Kidney capillary endothelial cell (primary cell): ENCODE results near the gene NOC2L.

ENCODE experiments used
- DNase-seq: peaks from one replicate; pipeline ENCODE4 v3.0.0-alpha.2; 2018; ENCODE audit warnings: low spot score

NOC2L gene

GRCh38 chr1:915295-916172, 43.5 kb downstream of the NOC2L start:
- DNase-seq: no peak

- DNase-seq: no peak
Observed at GRCh38 chr1:914891-915280, 44.2 kb downstream of the NOC2L start.

- no peak for DNase-seq
Observed at GRCh38 chr1:914131-914890, 44.7 kb downstream of the NOC2L start.

DNA sequence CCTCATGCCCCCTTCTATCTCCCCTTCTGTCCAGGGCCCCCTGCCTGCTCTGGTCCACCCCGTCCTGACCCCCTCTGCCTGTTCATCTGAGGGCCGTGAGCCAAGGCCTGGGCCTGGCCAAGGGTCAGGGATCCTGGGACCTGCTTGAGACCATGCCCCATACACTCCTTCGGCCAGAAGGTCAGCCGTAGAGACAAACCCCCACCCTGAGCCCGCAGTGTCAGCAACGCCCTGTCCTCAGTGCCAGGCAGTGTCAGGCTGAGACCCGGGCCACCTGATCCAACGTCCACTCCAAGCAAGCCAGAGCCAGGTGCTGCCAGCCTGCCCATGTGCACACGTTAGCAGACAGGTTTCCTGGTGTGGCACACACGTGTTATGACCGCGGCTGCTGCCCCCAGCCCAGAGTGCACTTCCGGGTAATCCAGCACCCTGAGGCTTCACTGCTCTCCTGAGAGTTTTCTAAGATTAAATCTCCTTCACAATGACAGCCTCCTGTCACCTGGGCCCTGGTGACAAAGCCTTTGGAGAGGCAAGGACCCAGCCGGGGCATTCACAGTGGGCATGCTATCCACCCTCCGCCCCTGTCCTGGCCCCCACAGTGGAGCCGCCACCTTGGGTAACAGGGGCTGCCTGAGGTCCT, 45.4 kb downstream of the NOC2L start:
- DNase-seq: no peak

DNA sequence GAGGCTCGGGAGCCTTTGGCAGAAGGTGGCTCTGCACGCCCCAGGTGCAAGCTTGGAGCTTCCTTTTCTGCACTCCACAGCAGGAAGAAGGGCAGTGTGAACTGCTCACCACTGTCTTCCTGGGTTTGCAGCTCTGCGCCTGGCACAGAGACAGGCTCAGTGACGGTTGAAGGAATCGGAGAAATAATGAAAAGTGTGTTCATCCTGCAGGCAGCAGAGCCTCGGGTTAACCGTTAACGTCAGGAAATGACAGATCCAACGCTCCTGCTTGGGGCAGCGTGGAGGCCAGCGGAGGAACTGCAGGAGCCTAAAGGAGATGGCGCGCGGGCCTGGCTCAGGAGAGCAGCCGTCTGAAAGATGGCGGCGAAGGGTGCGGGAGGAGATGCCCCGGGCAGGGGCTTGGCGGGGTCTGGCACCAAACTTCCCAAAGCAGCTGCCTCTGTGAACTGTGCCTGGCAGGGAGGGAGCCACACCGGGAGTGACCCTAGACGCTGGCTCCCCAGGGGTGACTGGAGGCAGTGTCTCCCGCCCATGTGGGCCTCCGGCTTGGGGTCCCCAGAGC, 46.2 kb downstream of the NOC2L start:
- DNase-seq: no peak

DNA sequence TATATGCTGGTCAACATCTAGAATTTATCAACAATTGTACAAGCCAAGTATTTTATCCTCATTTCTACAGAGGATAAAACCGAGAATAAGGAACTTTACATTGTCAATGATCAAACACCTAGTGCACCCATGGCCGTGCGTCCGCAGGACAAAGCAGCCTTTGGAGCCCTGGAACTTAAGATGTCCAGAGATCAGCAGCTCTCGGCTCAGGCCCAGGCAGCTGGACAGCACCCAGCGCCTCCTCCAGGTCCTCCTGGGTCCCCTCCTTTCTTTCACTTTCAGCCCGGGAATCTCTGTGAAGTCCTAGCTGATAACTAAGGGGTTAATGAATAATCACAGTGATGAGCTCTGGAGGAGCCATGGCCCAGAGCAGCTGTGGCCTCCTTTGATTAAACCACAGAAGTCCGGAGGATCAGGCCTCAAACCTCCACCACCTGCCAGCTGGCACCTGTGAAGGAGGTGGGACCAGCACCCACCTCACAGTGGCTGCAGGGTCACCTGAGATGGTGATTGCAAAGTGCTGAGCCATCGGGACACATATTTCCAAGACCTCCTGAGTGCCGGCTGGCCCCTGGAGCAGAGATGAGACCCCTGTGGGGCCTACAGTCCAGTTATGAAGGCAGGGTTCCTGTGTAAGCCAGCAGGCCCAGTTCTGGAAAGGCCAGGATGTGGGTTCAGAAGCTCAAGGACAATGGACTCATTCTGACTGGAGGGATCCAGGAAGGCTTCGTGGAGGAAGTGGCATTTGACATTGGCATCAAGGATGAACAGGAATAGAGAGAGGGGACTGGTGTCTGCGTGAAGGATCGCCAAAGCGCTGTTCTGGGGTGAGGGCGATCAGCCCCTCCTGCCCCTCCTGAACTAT, 46.9 kb downstream of the NOC2L start:
- DNase-seq: no peak

GRCh38 chr1:910881-911721, 48.0 kb downstream of the NOC2L start:
- no peak for DNase-seq

- no peak for DNase-seq
Observed at GRCh38 chr1:910311-910880, 48.7 kb downstream of the NOC2L start.

DNA sequence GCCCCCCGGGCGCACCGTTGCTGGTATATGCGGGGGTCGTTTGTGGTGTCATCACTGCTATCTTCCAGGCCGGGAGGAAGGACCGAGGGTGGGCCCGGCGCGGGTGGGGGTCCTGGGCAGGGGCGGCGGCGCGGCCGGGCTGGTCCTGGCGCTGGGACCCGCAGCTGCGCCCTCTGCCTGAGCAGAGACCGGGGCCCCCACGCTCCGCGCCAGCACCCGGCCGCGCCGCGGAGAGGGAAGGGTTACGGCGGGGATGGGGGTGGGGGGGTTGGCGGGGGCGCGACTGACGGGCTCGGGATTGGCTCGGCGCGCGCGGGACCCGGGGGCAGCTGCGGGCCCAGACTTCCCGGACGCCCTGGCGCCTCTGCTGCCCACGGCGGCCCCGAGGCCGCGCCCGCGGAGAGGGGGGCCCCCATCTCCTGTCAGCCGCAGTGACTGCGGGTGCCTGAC, 49.2 kb downstream of the NOC2L start:
- DNase-seq: no peak

GRCh38 chr1:908661-909060, 50.4 kb downstream of the NOC2L start:
- DNase-seq: no peak

DNA sequence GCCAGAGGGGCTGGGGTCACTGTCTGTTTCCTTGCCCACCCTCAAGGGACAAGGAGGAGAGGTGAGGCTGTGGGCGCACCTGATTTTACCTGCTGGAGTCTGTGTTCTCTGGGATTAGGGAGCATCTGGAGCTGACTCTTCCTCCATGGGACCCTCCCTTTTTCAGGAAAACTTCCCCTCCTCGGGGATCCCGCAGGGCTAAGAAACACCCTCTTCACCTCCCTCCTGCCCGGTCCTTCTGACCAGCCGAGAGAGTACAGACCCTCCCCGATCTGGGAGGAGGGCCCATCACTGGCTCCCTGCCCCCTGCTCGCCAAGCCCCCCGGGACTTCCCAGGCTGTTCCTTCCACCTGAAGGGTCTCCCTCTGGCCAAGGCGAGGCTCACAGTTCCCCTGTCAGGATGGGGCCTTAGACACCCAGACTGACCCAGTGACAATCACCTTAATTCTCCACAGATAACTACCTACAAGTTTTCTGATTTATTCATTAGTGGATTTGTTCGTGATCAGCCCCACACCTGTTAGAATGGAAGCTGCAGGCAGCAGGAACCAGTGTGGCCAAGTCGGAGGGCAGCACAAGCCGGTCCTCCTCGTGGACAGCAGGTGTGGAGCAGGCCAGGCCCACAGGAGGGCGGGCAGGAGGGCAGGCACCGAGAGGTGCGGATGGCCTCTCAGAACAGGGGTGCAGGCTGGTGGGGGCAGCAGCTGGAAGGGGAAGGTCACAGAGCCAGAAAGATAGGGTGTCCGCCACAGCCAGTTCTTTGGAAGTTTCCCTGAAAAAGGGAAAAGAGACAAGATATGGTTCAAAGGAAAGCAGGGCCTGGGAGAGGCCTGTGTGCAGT, 51.2 kb downstream of the NOC2L start:
- DNase-seq: no peak

DNA sequence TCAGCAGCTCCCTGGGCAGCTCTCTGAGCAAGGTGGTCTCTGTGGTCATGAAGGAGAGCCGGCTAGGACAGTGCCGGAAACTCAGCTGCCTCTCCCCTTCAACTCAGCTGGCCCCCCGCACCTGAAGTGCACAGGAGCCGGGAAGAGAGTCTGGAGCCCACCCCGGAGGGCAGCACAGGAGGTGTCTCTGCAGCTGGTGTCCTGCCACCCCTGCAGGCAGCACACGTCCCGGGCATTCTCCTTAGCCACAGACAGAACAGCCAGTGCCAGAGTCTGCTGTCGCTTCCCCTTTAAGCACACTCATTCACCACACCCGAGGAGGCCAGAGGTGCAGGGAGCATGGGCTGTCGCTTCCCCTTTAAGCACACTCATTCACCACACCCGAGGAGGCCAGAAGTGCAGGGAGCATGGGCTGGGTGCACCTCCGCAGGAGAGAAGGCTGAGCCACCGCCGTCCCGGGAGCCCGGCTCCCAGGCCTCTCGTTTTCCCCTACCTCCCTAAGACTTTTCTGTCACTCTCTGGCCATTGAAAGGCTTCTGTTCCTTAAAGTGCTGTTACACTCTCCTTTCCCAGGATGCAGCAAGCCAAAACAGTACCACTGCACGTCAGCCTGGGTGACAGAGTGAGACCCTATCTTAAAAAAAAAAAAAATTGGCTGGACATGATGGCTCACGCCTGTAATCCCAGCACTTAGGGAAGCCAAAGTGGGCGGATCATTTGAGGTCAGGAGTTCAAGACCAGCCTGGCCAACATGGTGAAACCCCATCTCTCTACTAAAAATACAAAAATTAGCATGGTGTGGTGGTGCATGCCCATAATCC, 52.2 kb downstream of the NOC2L start:
- no peak for DNase-seq

- no peak for DNase-seq
Observed at GRCh38 chr1:905811-906599, 53.1 kb downstream of the NOC2L start.

GRCh38 chr1:905071-905749, 53.8 kb downstream of the NOC2L start:
- no peak for DNase-seq

- no peak for DNase-seq
Observed at GRCh38 chr1:904310-904950, 54.6 kb downstream of the NOC2L start.

- no peak for DNase-seq
Observed at GRCh38 chr1:903721-904271, 55.3 kb downstream of the NOC2L start.
